Karpas-422 (cell line): ENCODE measurements around the gene RETN. TPM values are rescaled to one million over a fixed set of nuclear protein-coding genes. Genes with fewer than 3 reads are reported as not detected.

ENCODE experiments used
- DNase-seq: peaks from one replicate; pipeline ENCODE4 v3.0.0-alpha.2; 2015
- H2AFZ ChIP-seq: fragments of 200-600 bp; sonication (generic); 2 replicates; pipeline ENCODE4 v1.6.1; 2014; ENCODE audit warnings: antibody characterized with exemption, low read length, mixed read lengths
- H3K27ac ChIP-seq: fragments of 200-600 bp; sonication (generic); 2 replicates; pipeline ENCODE4 v1.5.1; 2014; ENCODE audit warnings: mild to moderate bottlenecking, low read length, moderate library complexity
- H3K27me3 ChIP-seq: fragments of 200-600 bp; sonication (generic); 2 replicates; pipeline ENCODE4 v1.6.1; 2014; ENCODE audit warnings: low read length, mixed read lengths
- H3K36me3 ChIP-seq: fragments of 200-600 bp; sonication (generic); 2 replicates; pipeline ENCODE4 v1.6.1; 2014; ENCODE audit warnings: low read length, mixed read lengths; ENCODE audit not compliant: insufficient read depth
- H3K4me1 ChIP-seq: fragments of 200-600 bp; sonication (generic); 2 replicates; pipeline ENCODE4 v1.6.1; 2014; ENCODE audit warnings: mild to moderate bottlenecking, low read length, mixed read lengths
- H3K4me2 ChIP-seq: fragments of 200-600 bp; sonication (generic); 2 replicates; pipeline ENCODE4 v1.6.1; 2014; ENCODE audit warnings: low read length, low read depth, mild to moderate bottlenecking; ENCODE audit not compliant: poor library complexity, severe bottlenecking
- H3K4me3 ChIP-seq: fragments of 200-600 bp; sonication (generic); 2 replicates; pipeline ENCODE4 v1.5.1; 2014; ENCODE audit warnings: mild to moderate bottlenecking, antibody characterized with exemption, low read length, mixed read lengths
- H3K79me2 ChIP-seq: fragments of 200-600 bp; sonication (generic); 2 replicates; pipeline ENCODE4 v1.6.1; 2014; ENCODE audit warnings: mild to moderate bottlenecking, low read length, mixed read lengths
- H3K9ac ChIP-seq: fragments of 200-600 bp; sonication (generic); 2 replicates; pipeline ENCODE4 v1.6.0; 2014; ENCODE audit warnings: low read length
- H3K9me2 ChIP-seq: fragments of 200-600 bp; sonication (generic), shearing (Covaris generic); replicated peaks from 2 replicates; pipeline ENCODE4 v1.6.0; 2014; ENCODE audit warnings: mild to moderate bottlenecking, low read length, moderate library complexity; ENCODE audit not compliant: insufficient read depth
- H3K9me3 ChIP-seq: fragments of 300-700, 200-600 bp; sonication (generic); 2 replicates; pipeline ENCODE4 v1.6.1; 2014; ENCODE audit warnings: low read length, mixed read lengths
- H4K20me1 ChIP-seq: fragments of 200-600 bp; sonication (generic); 2 replicates; pipeline ENCODE4 v1.6.1; 2014; ENCODE audit warnings: mild to moderate bottlenecking, antibody characterized with exemption, low read length, low read depth; ENCODE audit not compliant: insufficient read depth
- total RNA-seq: library from RNA; depleted of rRNA; stranded (reverse); fragments of >200 nt; shearing (Covaris generic); gene quantifications from 2 replicates; pipeline ENCODE4 v1.2.3, GENCODE V29; 2014; ENCODE audit warnings: low replicate concordance

The RETN gene
- total RNA-seq, 1 experiment from 2014 or later = not detected

DNA sequence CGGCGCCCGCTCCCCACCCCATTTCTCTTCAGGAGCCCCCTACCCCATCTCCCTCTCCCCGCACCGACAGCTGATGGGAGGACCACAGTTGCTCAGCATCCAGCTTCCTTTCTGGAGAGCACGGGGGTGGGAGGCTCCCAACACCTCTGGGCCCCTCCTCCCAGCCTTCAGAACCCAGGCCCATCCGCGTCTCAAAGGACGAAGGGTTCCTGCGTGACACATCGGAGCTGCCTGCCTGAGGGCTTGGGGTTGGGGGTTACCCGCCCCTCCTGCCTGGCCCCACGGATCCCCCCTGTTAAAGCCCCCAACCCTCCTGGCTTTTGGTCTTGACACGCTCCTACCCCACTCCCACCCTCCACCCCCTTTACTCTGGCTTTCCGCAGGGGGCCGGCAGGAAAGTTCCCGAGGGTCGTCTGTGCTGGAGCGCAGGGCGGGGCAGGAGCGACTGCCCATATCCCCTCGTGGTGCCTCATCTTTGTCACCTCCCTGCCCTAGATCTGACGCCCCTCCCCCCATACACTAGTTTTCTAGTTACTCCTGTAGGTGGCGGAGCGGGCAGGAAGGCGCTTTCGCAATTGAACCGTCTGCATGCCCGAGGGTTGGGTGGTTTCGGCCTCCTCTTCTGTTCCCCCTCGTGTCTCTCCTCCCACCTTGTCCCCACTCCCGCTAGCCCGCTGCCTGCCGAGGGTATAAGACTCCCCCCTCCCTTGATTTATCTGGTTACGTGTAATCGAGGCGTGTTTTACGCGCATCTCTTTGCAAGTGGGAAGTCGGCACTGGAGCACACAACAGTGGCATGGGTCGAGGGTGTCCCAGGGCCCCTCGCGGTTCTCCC lies 12.7 kb downstream of the RETN start:
- Histone ChIP-seq H3K9ac (peak overlapping the region; percentile 100), H3K79me2 (peaks cover 14% of the 10 kb centered on the region)

DNA sequence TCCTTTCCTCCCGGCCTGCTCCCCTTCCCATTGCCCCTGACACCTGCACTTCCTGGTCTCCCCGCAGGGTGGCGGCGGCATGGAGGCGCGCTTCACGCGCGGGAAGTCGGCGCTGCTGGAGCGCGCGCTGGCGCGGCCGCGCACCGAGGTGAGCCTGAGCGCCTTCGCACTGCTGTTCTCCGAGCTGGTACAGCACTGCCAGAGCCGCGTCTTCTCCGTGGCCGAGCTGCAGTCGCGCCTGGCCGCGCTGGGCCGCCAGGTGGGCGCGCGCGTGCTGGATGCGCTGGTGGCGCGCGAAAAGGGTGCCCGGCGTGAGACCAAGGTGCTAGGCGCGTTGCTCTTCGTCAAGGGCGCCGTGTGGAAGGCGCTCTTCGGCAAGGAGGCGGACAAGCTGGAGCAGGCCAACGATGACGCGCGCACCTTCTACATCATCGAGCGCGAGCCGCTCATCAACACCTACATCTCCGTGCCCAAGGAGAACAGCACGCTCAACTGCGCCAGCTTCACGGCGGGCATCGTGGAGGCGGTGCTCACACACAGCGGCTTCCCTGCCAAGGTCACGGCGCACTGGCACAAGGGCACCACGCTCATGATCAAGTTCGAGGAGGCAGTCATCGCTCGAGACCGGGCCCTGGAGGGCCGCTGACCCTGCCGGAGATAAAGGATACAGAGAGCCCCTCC lies 13.5 kb downstream of the RETN start:
- no peaks in the 10 kb centered on the region for H3K27me3 ChIP-seq
- H3K4me3 ChIP-seq = peak overlapping the region; percentile 100; the same call in 1 of the 2 replicates
- no peaks in the 10 kb centered on the region for H3K9me3 ChIP-seq
- H2AFZ ChIP-seq = no peak overlapping the region
- no peak for DNase-seq
- peaks cover 16% of the 10 kb centered on the region for H3K4me1 ChIP-seq
- no peak overlapping the region for H3K9ac ChIP-seq
- H3K79me2 ChIP-seq = peaks cover 14% of the 10 kb centered on the region
- peak overlapping the region; percentile 99 for H3K4me2 ChIP-seq
- 0 out of 2 replicates have a peak, but pooled peaks cover 4% of the 10 kb centered on the region for H3K36me3 ChIP-seq
- peaks cover 19% of the 10 kb centered on the region; the same call in 1 of the 2 replicates for H4K20me1 ChIP-seq
- H3K27ac ChIP-seq = no peak overlapping the region
- H3K9me2 ChIP-seq = no peaks in the 10 kb centered on the region

More for the DNA sequence above, 12.7 kb downstream of the RETN start:
- Histone ChIP-seq H3K9me3 (no peaks in the 10 kb centered on the region), H3K4me1 (peaks cover 17% of the 10 kb centered on the region), H3K27ac (no peak overlapping the region), H3K9me2 (no peaks in the 10 kb centered on the region), H3K27me3 (no peaks in the 10 kb centered on the region), H3K36me3 (0 out of 2 replicates have a peak, but pooled peaks cover 4% of the 10 kb centered on the region), H2AFZ (peak overlapping the region; percentile 96; the same call in 1 of the 2 replicates), H3K4me3 (peak overlapping the region; percentile 100), H3K4me2 (peak overlapping the region; percentile 99), H4K20me1 (peaks cover 19% of the 10 kb centered on the region; the same call in 1 of the 2 replicates)
- DNase-seq = peak; percentile 92

DNA sequence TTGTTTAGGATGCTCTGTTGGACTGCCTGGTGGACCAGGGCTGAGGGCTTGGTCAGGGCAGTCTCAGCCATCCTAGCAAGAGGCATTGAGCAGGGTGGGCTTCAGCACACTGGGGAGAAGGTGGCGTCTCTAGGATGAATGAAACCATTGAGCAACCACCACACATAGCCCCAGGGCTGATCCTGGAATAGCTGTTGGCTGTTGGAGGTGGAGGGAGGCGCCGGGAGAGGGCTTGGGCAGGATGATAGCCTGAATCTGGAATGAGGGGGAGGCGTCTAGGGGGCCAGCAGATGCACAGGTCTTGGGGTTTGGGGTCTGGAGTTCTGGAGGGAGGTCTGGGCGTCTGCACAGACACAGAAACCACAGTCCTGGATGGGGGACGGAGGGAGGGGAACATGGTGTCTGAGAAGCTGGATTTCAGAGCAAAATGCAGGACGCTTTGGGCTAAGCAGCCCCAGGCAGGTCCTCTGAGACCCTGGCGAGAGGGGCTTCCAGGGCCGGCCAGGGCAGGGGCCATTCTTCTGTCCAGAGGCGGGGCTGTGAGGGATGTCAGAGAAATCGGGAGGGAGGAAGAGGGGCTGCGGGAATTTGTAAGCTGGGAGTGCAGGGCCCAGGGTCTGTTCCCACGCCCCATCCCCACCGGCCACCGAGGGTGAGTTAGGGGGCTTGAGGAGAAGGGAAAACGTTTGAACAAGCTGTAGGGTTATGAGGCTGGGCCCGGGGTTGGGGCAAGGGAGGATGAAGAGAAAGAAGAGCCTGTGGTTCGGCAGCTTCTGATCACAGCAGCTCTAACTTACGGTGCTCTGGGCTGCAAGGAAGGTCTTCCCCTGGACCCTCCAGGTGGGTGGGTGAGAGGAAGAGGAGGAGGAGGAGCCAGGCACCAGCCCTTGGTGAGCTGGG lies 16.9 kb downstream of the RETN start:
- Histone ChIP-seq H3K27ac (no peak overlapping the region), H4K20me1 (peaks cover 19% of the 10 kb centered on the region; the same call in 1 of the 2 replicates), H3K36me3 (0 out of 2 replicates have a peak, but pooled peaks cover 4% of the 10 kb centered on the region), H3K4me2 (no peak overlapping the region), H3K9me3 (no peaks in the 10 kb centered on the region), H3K9ac (no peak overlapping the region), H3K9me2 (no peaks in the 10 kb centered on the region), H3K79me2 (peaks cover 13% of the 10 kb centered on the region), H3K4me1 (peaks cover 9% of the 10 kb centered on the region), H3K4me3 (no peak overlapping the region), H2AFZ (no peak overlapping the region), H3K27me3 (no peaks in the 10 kb centered on the region)
- DNase-seq = no peak

DNA sequence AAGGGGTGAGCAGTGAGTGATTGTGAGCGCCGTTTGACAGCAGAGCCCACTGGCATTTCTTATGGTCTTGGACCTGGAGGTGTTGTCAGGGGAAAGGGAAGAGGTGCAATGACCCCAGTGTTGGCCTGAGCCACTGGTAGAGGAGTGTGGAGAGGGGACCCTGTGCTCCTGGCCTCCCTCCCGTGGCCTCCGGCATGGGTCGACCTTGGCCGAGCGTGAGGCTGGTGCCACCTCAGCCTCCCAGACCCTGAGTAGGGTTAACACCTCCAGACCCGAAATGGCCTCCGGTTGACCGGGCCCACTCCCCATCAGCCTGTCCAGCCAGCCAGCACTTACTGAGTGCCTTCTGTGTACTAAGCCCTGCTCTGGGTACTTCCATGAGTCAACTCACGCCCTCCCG lies 18.3 kb downstream of the RETN start:
- Histone ChIP-seq H3K27ac (no peak overlapping the region), H3K9me3 (no peaks in the 10 kb centered on the region), H3K27me3 (no peaks in the 10 kb centered on the region), H3K9me2 (no peaks in the 10 kb centered on the region), H3K36me3 (0 out of 2 replicates have a peak, but pooled peaks cover 4% of the 10 kb centered on the region), H3K4me1 (no peaks in the 10 kb centered on the region; the same call in 1 of the 2 replicates), H4K20me1 (peaks cover 12% of the 10 kb centered on the region; the same call in 1 of the 2 replicates), H3K4me3 (no peak overlapping the region), H2AFZ (no peak overlapping the region), H3K9ac (no peak overlapping the region), H3K79me2 (peaks cover under 1% of the 10 kb centered on the region; the same call in 1 of the 2 replicates), H3K4me2 (no peak overlapping the region)
- DNase-seq = no peak

DNA sequence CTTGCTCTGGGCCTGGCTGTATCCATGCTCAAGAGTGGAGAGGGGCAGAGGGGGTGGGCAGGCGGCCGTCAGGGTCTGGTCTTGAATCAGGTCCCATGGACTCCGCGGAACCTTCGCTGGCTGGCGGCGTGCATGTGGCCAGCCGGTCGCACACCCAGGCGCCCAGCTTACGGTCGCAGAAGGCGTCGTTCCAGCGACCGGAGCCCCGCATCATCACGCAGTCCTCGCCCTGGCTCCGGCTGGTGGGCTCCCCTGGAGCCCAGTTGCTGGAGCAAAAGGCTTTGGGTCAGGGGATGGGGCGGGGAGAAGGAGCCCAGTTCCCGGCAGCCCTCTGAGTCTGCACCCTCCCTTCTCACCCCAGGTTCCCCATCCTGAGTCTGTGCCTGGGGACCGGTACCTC lies 20.3 kb downstream of the RETN start:
- H3K4me3 ChIP-seq = no peak overlapping the region
- H3K4me2 ChIP-seq = no peak overlapping the region
- no peak overlapping the region for H3K27ac ChIP-seq
- H3K27me3 ChIP-seq = no peaks in the 10 kb centered on the region
- no peaks in the 10 kb centered on the region for H3K9me3 ChIP-seq
- H3K9ac ChIP-seq = no peak overlapping the region
- no peaks in the 10 kb centered on the region for H3K9me2 ChIP-seq
- no peak overlapping the region for H2AFZ ChIP-seq
- no peaks in the 10 kb centered on the region for H3K36me3 ChIP-seq
- DNase-seq = no peak
- no peaks in the 10 kb centered on the region for H3K79me2 ChIP-seq
- H3K4me1 ChIP-seq = no peaks in the 10 kb centered on the region
- peaks cover 6% of the 10 kb centered on the region; the same call in 1 of the 2 replicates for H4K20me1 ChIP-seq

DNA sequence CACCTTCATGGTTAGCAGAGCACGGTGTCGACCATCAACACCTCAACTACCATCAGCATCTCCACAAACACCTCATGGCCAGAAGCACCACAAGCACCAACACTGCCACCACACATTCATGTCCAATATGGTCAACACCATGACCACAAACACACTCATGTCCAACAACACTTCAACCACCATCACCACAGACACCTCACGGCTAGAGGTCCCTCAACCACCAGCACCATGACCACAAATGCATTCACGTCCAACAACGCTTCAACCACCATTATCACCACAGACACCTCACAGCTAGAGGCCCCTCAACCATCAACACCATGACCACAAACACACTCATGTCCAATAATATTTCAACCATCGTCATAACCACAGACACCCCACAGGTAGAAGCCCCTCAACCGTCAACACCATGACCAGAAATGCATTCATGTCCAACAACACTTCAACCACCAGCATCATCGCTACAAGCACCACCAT lies 22.0 kb downstream of the RETN start:
- Histone ChIP-seq H3K4me3 (no peak overlapping the region), H3K9me2 (no peaks in the 10 kb centered on the region), H4K20me1 (no peaks in the 10 kb centered on the region; the same call in 1 of the 2 replicates), H3K9me3 (no peaks in the 10 kb centered on the region), H3K79me2 (no peaks in the 10 kb centered on the region), H3K4me1 (no peaks in the 10 kb centered on the region), H3K27me3 (no peaks in the 10 kb centered on the region), H2AFZ (no peak overlapping the region), H3K9ac (no peak overlapping the region), H3K4me2 (no peak overlapping the region), H3K36me3 (no peaks in the 10 kb centered on the region), H3K27ac (no peak overlapping the region)
- DNase-seq = no peak

DNA sequence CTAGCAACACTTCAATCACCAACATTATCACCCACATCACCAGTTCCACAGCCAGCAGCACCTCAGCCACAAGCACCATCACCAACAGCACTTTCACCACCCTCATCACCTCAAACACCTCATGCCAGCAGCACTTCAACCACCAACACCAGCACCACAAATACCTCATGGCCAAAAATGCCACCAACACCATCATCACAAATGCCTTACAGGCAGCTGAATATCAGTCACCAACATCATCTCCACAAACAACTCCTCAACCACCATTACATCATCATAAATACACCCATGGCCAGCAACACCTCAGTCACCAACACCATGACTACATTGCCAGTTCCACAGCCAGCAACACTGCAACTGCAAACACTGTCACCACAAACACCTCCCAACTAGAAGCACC lies 22.6 kb downstream of the RETN start:
- Histone ChIP-seq H3K4me1 (no peaks in the 10 kb centered on the region), H3K36me3 (no peaks in the 10 kb centered on the region), H3K4me3 (no peak overlapping the region), H3K9ac (no peak overlapping the region), H4K20me1 (no peaks in the 10 kb centered on the region), H3K27ac (no peak overlapping the region), H3K9me3 (no peaks in the 10 kb centered on the region), H3K9me2 (no peaks in the 10 kb centered on the region), H3K79me2 (no peaks in the 10 kb centered on the region), H2AFZ (no peak overlapping the region), H3K4me2 (no peak overlapping the region), H3K27me3 (no peaks in the 10 kb centered on the region)
- DNase-seq = no peak
